Measurements from ENCODE around the gene RLBP1. TPM values are rescaled to one million over a fixed set of nuclear protein-coding genes. Genes with fewer than 3 reads are reported as not detected.
"Not testable (repeated sequence)": the region's sequence is repeated elsewhere in the genome, so short reads cannot be mapped to it uniquely, and the experiment has no call there.

RLBP1 gene
- total and polyA plus RNA-seq, 7 donors, result 0.27 to 6.6 (median 1.1) TPM; not detected in 3

DNA sequence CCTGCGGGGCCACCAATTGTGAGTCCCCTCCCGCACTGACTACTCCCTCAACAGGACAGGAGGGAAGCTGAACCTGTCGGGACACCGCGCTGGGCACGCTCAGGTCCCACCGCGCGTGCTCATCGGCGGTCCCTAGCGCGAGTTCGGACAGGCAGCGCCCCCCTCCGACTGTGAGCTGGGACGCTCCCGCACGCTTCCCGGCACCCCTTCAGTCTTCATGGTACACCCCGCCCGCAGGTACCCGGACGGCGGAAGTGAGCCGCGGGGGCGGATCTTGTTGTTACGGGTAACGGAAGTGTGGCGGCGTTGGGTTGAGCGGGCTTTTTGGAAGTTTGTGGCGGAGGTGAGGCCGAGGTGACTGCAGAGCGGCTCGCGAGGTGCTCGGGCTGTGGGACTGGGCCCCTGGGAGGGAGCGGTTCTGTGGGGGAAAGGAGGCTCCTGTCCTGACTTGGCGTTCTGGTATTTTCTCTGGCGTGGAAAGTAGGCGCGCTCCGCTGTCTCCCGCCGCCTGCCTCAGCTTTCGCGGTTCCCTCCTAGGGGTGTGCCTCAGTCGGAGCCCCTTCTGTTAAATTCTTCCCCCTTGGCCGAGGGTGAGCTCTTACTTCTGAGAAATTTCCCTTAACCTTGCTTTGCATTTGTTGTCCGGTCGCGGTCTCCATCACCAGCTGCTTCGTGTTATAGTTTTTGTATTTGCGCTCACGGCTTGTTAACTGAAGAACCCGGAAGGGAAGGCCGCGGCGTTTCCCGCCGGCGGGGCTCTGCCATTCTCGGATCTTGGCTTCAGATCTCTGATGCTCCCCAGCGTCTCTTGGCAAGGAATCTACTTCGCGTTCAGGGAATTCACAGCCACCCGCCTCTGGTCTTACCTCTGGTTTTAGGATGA is 22.6 kb upstream of the RLBP1 start, which contains the start of gene FANCI:
Gene FANCI, plus strand, starts transcription at position 289 of the 883 bp plus-strand sequence. CDS start 3,669 bp downstream, outside the sequence.
- WGBS, 2 donors, result 0 to 1% methylated on average over 69 of the region's 69 CpGs
- Histone ChIP-seq H3K4me1 (peaks cover 0 to 18% (median 15%) of the 10 kb centered on the region in 4 donors), H3K27me3 (no peaks in the 10 kb centered on the region), H3K36me3 (no peaks in the 10 kb centered on the region), H3K9me3 (no peaks in the 10 kb centered on the region), H3K4me3 (peak within 1 kb of the TSS; percentile 53 to 79 (median 66)), H3K27ac (peak within 1 kb of the TSS; percentile 45 to 66 (median 62))
- TF ChIP-seq POLR2A (IDR thresholded peaks at IDR 0.05), result no peak
- TF ChIP-seq POLR2AphosphoS5 (IDR thresholded peaks at IDR 0.05), result peak; percentile 42 to 70 (median 50)
- no peak for TF ChIP-seq EP300 (IDR thresholded peaks at IDR 0.05)
- TF ChIP-seq, protein P1, sequence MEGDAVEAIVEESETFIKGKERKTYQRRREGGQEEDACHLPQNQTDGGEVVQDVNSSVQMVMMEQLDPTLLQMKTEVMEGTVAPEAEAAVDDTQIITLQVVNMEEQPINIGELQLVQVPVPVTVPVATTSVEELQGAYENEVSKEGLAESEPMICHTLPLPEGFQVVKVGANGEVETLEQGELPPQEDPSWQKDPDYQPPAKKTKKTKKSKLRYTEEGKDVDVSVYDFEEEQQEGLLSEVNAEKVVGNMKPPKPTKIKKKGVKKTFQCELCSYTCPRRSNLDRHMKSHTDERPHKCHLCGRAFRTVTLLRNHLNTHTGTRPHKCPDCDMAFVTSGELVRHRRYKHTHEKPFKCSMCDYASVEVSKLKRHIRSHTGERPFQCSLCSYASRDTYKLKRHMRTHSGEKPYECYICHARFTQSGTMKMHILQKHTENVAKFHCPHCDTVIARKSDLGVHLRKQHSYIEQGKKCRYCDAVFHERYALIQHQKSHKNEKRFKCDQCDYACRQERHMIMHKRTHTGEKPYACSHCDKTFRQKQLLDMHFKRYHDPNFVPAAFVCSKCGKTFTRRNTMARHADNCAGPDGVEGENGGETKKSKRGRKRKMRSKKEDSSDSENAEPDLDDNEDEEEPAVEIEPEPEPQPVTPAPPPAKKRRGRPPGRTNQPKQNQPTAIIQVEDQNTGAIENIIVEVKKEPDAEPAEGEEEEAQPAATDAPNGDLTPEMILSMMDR (IDR thresholded peaks at IDR 0.05), result peak in 3 of 4 experiments; percentile 24 to 45 (median 33)
- intact Hi-C loops (cut with DNase I), result loop anchor here (1.0 to 5.0 kb wide), 4 partner anchors 37 to 347 kb away; partner anchors contain the start of gene HAPLN3
- DNase-seq, result peak; percentile 96

DNA sequence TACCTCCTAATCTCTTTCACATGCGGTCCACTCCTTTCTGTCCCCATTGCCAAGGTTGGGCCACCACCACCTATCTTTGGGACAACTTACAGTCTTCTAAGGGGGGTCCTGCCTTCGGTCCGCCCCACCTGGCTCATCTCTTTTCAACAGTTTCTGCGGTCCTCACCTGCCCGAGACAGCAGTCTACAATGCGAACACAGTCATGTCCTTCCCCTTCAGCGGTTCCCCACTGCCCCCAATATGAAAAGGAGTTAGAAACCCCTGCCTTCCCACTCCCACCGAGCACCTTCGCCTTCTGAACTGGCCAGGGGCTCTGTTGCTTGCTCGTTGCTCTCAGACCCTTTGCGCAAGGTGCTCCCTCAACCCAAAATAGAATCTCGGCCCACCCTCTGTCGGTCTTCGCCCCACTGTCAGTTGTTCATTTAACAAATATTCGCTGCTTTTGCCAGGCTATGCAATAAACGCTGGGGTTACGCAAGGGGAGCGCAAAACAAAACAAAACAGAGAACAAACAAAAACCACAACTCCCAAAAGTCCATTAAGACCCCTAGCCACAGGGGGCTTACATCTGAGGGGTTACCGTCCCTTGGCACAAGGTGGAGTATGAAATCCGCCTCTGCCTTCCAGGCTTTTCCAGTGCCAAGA is 21.8 kb upstream of the RLBP1 start:
- no peaks in the 10 kb centered on the region for H3K27me3 ChIP-seq
- peak; percentile 75 for DNase-seq
- H3K4me1 ChIP-seq, result peaks cover 0 to 18% (median 15%) of the 10 kb centered on the region in 4 donors
- TF ChIP-seq, protein P1 (IDR thresholded peaks at IDR 0.05), result no peak
- TF ChIP-seq POLR2A (IDR thresholded peaks at IDR 0.05) (no peak), EP300 (IDR thresholded peaks at IDR 0.05) (no peak), POLR2AphosphoS5 (IDR thresholded peaks at IDR 0.05) (no peak)
- H3K36me3 ChIP-seq, result no peaks in the 10 kb centered on the region
- intact Hi-C loops (cut with DNase I), result loop anchor here (1.0 to 5.0 kb wide), 4 partner anchors 36 to 346 kb away; partner anchors contain the start of gene HAPLN3
- peak overlapping the region; percentile 53 to 79 (median 66) for H3K4me3 ChIP-seq
- peak overlapping the region; percentile 45 to 66 (median 62) for H3K27ac ChIP-seq
- no peaks in the 10 kb centered on the region for H3K9me3 ChIP-seq
- WGBS, 2 donors, result 33 to 34% methylated on average over 20 of the region's 20 CpGs

DNA sequence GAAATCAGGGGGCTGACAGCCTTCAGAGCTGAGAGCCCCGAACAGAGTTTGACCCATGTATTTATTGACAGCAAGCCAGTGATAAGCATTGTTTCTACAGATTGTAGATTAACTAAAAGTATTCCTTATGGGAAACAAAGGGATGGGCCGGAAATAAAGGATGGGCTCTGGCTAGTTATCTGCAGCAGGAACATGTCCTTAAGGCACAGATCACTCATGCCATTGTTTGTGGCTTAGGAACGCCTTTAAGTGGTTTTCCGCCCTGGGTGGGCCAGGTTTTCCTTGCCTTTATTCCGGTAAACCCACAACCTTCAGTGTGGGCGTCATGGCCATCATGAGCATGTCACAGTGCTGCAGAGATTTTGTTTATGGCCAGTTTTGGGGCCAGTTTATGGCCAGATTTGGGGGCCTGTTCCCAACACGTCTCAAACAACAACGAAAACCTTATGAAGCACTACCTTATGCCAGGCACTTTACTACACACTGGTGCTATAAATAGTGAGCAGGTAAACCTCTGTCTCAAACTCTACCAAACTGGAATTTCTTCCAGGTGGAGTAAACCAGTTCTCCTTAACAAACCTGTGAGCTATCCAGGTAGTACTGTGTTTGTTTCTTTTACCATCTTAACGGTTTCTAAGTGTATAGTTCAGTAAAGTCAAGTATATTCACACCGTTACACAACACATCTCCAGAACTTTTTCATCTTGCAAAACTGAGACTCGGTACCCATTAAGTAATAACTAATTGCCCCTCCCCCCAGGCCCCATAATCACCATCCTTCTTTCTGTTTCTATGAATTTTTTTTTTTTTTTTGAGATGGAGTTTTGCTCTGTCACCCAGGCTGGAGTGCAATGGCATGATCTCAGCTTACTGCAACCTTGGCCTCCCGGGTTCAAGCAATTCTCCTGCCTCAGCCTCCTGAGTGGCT is 18.8 kb upstream of the RLBP1 start:
- 88 to 89% methylated on average over 12 of the region's 12 CpGs for WGBS, 2 donors

DNA sequence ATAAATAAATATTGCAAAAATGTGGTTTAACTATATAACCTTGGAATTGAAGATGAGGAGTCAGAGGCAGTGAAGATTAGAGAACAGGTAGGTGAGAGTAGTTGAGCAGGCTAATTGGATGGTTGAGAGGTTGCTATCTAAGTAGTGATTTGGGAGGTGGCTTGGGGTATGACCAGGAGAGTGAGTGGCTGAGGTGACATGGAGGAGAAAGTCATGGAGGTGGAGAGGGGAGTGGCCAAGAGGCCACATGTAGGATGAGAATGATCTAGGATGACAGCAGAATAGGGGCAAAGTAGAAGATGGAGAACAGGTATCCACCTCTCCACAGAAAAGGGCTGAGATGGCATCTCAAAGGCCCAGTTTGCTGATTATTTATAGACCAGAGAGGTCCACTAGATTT is 10.5 kb upstream of the RLBP1 start:
- no peaks in the 10 kb centered on the region for H3K36me3 ChIP-seq
- no peak overlapping the region for H3K4me3 ChIP-seq
- H3K9me3 ChIP-seq, result no peaks in the 10 kb centered on the region
- DNase-seq, result no peak
- no peaks in the 10 kb centered on the region for H3K4me1 ChIP-seq
- intact Hi-C loops (cut with DNase I), result no loop called here
- TF ChIP-seq POLR2A (IDR thresholded peaks at IDR 0.05) (no peak), EP300 (IDR thresholded peaks at IDR 0.05) (no peak), POLR2AphosphoS5 (IDR thresholded peaks at IDR 0.05) (no peak)
- TF ChIP-seq, protein P1 (IDR thresholded peaks at IDR 0.05), result no peak
- no peak overlapping the region for H3K27ac ChIP-seq
- H3K27me3 ChIP-seq, result no peaks in the 10 kb centered on the region

More for the DNA sequence above, 18.8 kb upstream of the RLBP1 start:
- H3K27me3 ChIP-seq, H3K27ac ChIP-seq, H3K9me3 ChIP-seq, H3K36me3 ChIP-seq, H3K4me3 ChIP-seq, DNase-seq: not testable (repeated sequence)
- H3K4me1 ChIP-seq, result peaks cover 0 to 18% (median 15%) of the 10 kb centered on the region in 4 donors
- intact Hi-C loops (cut with DNase I), result loop anchor here (5.0 kb wide), 2 partner anchors 183 to 343 kb away; partner anchors contain the start of gene HAPLN3
